ENCODE measurements around the gene SCN4B. TPM values are rescaled to one million over a fixed set of nuclear protein-coding genes. Genes with fewer than 3 reads are reported as not detected.

Gene SCN4B, protein sequence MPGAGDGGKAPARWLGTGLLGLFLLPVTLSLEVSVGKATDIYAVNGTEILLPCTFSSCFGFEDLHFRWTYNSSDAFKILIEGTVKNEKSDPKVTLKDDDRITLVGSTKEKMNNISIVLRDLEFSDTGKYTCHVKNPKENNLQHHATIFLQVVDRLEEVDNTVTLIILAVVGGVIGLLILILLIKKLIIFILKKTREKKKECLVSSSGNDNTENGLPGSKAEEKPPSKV
- total RNA-seq: under 0.01 and 0.14 TPM in 2 replicates

DNA sequence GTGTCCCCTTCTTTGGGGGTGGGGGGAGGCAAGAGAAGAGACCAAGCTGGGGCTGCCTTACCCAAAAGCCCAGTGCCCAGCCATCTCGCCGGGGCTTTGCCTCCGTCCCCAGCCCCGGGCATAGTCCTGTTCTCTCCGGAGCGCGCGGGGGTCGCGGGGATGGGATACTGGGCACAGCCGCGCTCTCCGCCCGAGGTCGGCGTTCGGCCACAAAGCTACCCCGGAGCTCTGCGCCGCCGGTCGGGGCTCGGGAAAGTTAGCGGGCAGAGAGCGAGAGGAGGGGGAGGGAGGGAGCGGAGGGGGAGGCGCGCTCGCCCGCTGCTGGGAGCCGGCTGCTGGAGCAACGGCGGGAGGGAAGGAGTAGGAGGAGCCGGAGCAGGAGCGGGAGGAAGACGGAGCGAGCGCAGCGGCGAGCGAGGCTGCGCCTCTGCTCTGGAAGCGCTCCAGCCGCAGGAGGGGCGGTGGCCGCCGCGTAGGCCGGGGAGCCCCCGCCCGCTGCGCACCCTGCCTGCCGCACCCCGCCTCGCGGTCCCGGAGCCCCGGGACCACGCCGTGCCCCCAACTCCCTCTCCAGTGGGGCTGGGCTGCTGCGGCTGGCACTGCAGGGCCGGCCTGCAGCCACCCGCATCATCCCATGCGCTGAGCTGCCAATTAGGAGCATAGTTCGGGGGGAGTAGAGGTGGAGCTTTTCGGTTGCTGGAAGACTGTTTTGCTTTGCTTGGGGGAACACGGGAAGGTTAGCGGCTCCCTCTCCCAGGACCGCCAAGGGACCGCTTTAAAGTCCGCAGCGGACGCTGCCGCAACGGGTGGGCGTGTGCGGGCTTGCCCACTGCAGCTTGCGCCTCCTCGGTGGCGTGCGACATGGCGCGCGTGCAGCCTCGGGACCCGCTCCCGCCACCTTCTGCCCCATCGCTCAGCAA lies at the start of gene SCN4B:
SCN4B (minus strand) TSS at position 272 of the 920 bp plus-strand sequence; CDS start at position 122, 150 bp downstream.

GRCh38 chr11:118175993-118176777 lies 23.6 kb upstream of the SCN4B start, which contains the start of gene SCN2B:
Gene SCN2B (minus strand): TSS chr11:118176639. CDS start chr11:118176431, 208 bp downstream.

GRCh38 chr11:118086913-118087768 lies 65.5 kb downstream of the SCN4B start, which contains the start of gene SMIM35:
Gene SMIM35 (minus strand): TSS chr11:118086963. CDS start chr11:118086757, 206 bp downstream.

Other genes with a start within 250 kb of the SCN4B start
- gene TMPRSS13, start 223.4 kb downstream of the SCN4B start, total RNA-seq: not detected in 2 replicates
- gene IL10RA, start 166.4 kb downstream of the SCN4B start, total RNA-seq: not detected in 2 replicates
- gene TMPRSS4, start 75.7 kb downstream of the SCN4B start, total RNA-seq: not detected in 2 replicates
- not detected in 2 replicates for gene SMIM35, start 65.9 kb downstream of the SCN4B start, total RNA-seq
- gene SCN2B, start 23.8 kb upstream of the SCN4B start, total RNA-seq: under 0.01 TPM in 1 of 2 replicates, not detected in the other
- gene JAML, start 72.2 kb upstream of the SCN4B start, total RNA-seq: not detected in 2 replicates
- gene MPZL3, start 99.5 kb upstream of the SCN4B start, total RNA-seq: 0.28 TPM in 2 replicates
- gene MPZL2, start 111.5 kb upstream of the SCN4B start, total RNA-seq: under 0.01 TPM in 1 of 2 replicates, not detected in the other
- gene CD3E, start 151.9 kb upstream of the SCN4B start, total RNA-seq: not detected in 2 replicates
- gene CD3D, start 189.9 kb upstream of the SCN4B start, total RNA-seq: not detected in 2 replicates
- gene CD3G, start 191.5 kb upstream of the SCN4B start, total RNA-seq: not detected in 2 replicates
- gene UBE4A, start 206.8 kb upstream of the SCN4B start, total RNA-seq: 32.7 and 36.8 TPM in 2 replicates
- 107 and 120 TPM in 2 replicates for gene ATP5MG, start 248.8 kb upstream of the SCN4B start, total RNA-seq